DMS79 (cell line): Measurements from ENCODE around the gene BRSK1.
"Not testable (repeated sequence)": the region's sequence is repeated elsewhere in the genome, so short reads cannot be mapped to it uniquely, and the experiment has no call there.

Experiments used
- DNase-seq: peaks from one replicate; lab custom pipeline; 2025; lab: John Stamatoyannopoulos, UW

BRSK1 gene

GRCh38 chr19:55304279-55304978 lies 20.6 kb downstream of the BRSK1 start:
- no peak for DNase-seq

GRCh38 chr19:55304980-55305379 lies 21.2 kb downstream of the BRSK1 start:
- no peak for DNase-seq

- DNase-seq: no peak
These were observed 21.7 kb downstream of the BRSK1 start for GRCh38 chr19:55305491-55305890.

- no peak for DNase-seq
These were observed 22.3 kb downstream of the BRSK1 start for GRCh38 chr19:55305983-55306562.

- DNase-seq: no peak
These were observed 22.9 kb downstream of the BRSK1 start for GRCh38 chr19:55306712-55307111.

GRCh38 chr19:55308281-55308680 lies 24.5 kb downstream of the BRSK1 start:
- DNase-seq: no peak

- no peak for DNase-seq
These were observed 25.7 kb downstream of the BRSK1 start for GRCh38 chr19:55309448-55309847.

- no peak for DNase-seq
These were observed 26.7 kb downstream of the BRSK1 start for GRCh38 chr19:55310498-55310897.

- DNase-seq: no peak
These were observed 27.6 kb downstream of the BRSK1 start for GRCh38 chr19:55311397-55311796.

GRCh38 chr19:55311797-55312196 lies 28.0 kb downstream of the BRSK1 start:
- DNase-seq: no peak

GRCh38 chr19:55312621-55313512 lies 29.1 kb downstream of the BRSK1 start:
- DNase-seq: no peak

GRCh38 chr19:55314396-55314795 lies 30.6 kb downstream of the BRSK1 start:
- DNase-seq: no peak

- no peak for DNase-seq
These were observed 32.2 kb downstream of the BRSK1 start for GRCh38 chr19:55315956-55316525.

- no peak for DNase-seq
These were observed 32.8 kb downstream of the BRSK1 start for GRCh38 chr19:55316646-55317045.

- no peak for DNase-seq
These were observed 36.0 kb downstream of the BRSK1 start for GRCh38 chr19:55319785-55320184.

GRCh38 chr19:55320844-55321419 lies 37.1 kb downstream of the BRSK1 start:
- no peak for DNase-seq

GRCh38 chr19:55321466-55322137 lies 37.8 kb downstream of the BRSK1 start:
- DNase-seq: no peak

GRCh38 chr19:55322204-55322885 lies 38.5 kb downstream of the BRSK1 start:
- no peak for DNase-seq

- DNase-seq: no peak
These were observed 40.9 kb downstream of the BRSK1 start for GRCh38 chr19:55324662-55325061.

- no peak for DNase-seq
These were observed 41.4 kb downstream of the BRSK1 start, which contains the start of gene TMEM150B for GRCh38 chr19:55325172-55325571. TSS of gene TMEM150B (minus strand) at chr19:55325341. CDS start at chr19:55321036, 4,305 bp downstream.

- DNase-seq: not testable (repeated sequence)
These were observed 45.0 kb downstream of the BRSK1 start for GRCh38 chr19:55328774-55329318.
